LNCAP (cell line): ENCODE results near the gene LRIG3.

ENCODE experiments used
- CTCF ChIP-seq: fragments of 450-650 bp; IDR thresholded peaks from 2 replicates; pipeline ENCODE4 v1.5.1; 2017; ENCODE audit warnings: mild to moderate bottlenecking

Gene LRIG3

GRCh38 chr12:58926586-58926985 is 6.3 kb upstream of the LRIG3 start:
- no peak for TF ChIP-seq CTCF

GRCh38 chr12:58925751-58926150 is 5.4 kb upstream of the LRIG3 start:
- TF ChIP-seq CTCF, result no peak

- TF ChIP-seq CTCF, result no peak
These were observed 4.9 kb upstream of the LRIG3 start for GRCh38 chr12:58925111-58925611.

- TF ChIP-seq CTCF, result no peak
These were observed 4.3 kb upstream of the LRIG3 start for GRCh38 chr12:58924652-58925051.

- TF ChIP-seq CTCF, result no peak
These were observed 3.5 kb upstream of the LRIG3 start for GRCh38 chr12:58923781-58924180.

- TF ChIP-seq CTCF, result no peak
These were observed 2.5 kb upstream of the LRIG3 start for GRCh38 chr12:58922849-58923248.

GRCh38 chr12:58920961-58921861 is 907 bp upstream of the LRIG3 start:
- TF ChIP-seq CTCF, result no peak
